Erythroblast (primary cell): ENCODE results near the gene HMGA1.

ENCODE experiments used
- GATA1 ChIP-seq: IDR thresholded peaks from 2 replicates; pipeline ENCODE4 v1.6.1; 2011; ENCODE audit warnings: low read depth, mild to moderate bottlenecking, control low read depth, low read length, moderate library complexity
- POLR2A ChIP-seq: IDR thresholded peaks from 2 replicates; pipeline ENCODE4 v1.6.1; 2011; ENCODE audit warnings: mild to moderate bottlenecking, low read length

DNA sequence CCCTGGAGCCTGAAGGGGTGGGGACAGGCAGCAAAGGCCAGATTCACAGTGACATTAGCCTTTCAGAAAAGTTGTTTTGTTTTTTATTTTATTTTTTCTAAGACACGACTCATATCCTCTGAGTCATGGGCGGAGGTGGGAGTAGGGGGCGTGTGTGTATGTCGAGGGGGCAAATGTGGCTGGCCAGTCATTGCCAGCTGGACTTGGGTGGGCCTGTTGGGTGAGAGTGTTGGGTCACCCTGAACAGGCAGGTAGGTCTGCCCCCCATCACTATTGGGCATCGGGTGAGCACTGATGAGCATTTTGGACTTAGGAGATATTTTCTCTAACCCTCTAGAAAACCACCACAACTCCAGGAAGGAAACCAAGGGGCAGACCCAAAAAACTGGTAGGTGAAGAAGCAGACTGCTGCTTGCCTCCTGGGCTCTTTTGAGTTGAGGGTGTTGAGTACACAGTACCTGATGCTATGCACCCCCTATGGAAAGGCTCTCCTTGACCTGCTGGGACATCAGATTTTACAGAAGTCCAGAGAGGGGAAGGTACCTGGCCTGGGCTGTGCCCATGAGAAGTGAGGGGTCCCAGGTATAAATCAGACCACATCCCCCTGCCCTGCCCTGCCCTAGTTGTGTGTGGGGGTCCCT is 6.6 kb downstream of the HMGA1 start:
- TF ChIP-seq POLR2A (no peak), GATA1 (no peak)
